Osteocyte (in vitro differentiated cells): ENCODE data around the gene ADAMTS2. TPM values are rescaled to one million over a fixed set of nuclear protein-coding genes. Genes with fewer than 3 reads are reported as not detected.

Experiments used
- DNase-seq: peaks from one replicate; pipeline ENCODE4 v3.0.0; 2021; ENCODE audit warnings: mixed read lengths; ENCODE audit not compliant: unreplicated experiment; ENCODE audit errors: extremely low spot score
- H3K27ac Mint-ChIP-seq: one replicate; pipeline ENCODE4 v1.8.0; 2021; ENCODE audit warnings: mild to moderate bottlenecking, mixed read lengths; ENCODE audit not compliant: unreplicated experiment
- H3K27me3 Mint-ChIP-seq: one replicate; pipeline ENCODE4 v1.8.0; 2021; ENCODE audit warnings: mixed read lengths; ENCODE audit not compliant: unreplicated experiment
- H3K36me3 Mint-ChIP-seq: one replicate; pipeline ENCODE4 v1.8.0; 2021; ENCODE audit warnings: mixed read lengths; ENCODE audit not compliant: unreplicated experiment
- H3K4me1 Mint-ChIP-seq: one replicate; pipeline ENCODE4 v1.8.0; 2021; ENCODE audit warnings: mixed read lengths; ENCODE audit not compliant: unreplicated experiment
- H3K4me3 Mint-ChIP-seq: one replicate; pipeline ENCODE4 v1.8.0; 2021; ENCODE audit warnings: mild to moderate bottlenecking, moderate library complexity, mixed read lengths; ENCODE audit not compliant: unreplicated experiment
- H3K9me3 Mint-ChIP-seq: one replicate; pipeline ENCODE4 v1.8.0; 2021; ENCODE audit warnings: mixed read lengths; ENCODE audit not compliant: unreplicated experiment
- CTCF ChIP-seq: fragments of 200-600 bp; sonication (generic); IDR thresholded peaks from 2 replicates; pipeline ENCODE4 v1.5.0; 2021; ENCODE audit warnings: antibody characterized with exemption, mild to moderate bottlenecking, moderate library complexity
- total RNA-seq: library from RNA; stranded (reverse); gene quantifications from 2 replicates; pipeline ENCODE4 v1.2.1, GENCODE V29; 2021

The ADAMTS2 gene
- total RNA-seq, 1 donor from 2014 or later, result 12.2 TPM

- Mint-ChIP-seq H3K9me3 (peaks cover 20% of the 10 kb centered on the region), H3K27ac (no peak overlapping the region), H3K27me3 (no peaks in the 10 kb centered on the region), H3K36me3 (peaks cover 3% of the 10 kb centered on the region), H3K4me1 (no peaks in the 10 kb centered on the region), H3K4me3 (no peak overlapping the region)
- DNase-seq, result no peak
- TF ChIP-seq CTCF, result no peak
Measured at GRCh38 chr5:179154991-179155955, 190.0 kb downstream of the ADAMTS2 start.

GRCh38 chr5:179154346-179154990 is 190.8 kb downstream of the ADAMTS2 start:
- H3K27ac Mint-ChIP-seq, result no peak overlapping the region
- no peaks in the 10 kb centered on the region for H3K27me3 Mint-ChIP-seq
- H3K4me3 Mint-ChIP-seq, result no peak overlapping the region
- no peak for TF ChIP-seq CTCF
- peaks cover 3% of the 10 kb centered on the region for H3K36me3 Mint-ChIP-seq
- H3K9me3 Mint-ChIP-seq, result peaks cover 13% of the 10 kb centered on the region
- no peak for DNase-seq
- no peaks in the 10 kb centered on the region for H3K4me1 Mint-ChIP-seq

- DNase-seq, result no peak
- TF ChIP-seq CTCF, result no peak
- H3K36me3 Mint-ChIP-seq, result peaks cover 3% of the 10 kb centered on the region
- no peaks in the 10 kb centered on the region for H3K27me3 Mint-ChIP-seq
- H3K4me3 Mint-ChIP-seq, result no peak overlapping the region
- H3K4me1 Mint-ChIP-seq, result no peaks in the 10 kb centered on the region
- H3K27ac Mint-ChIP-seq, result no peak overlapping the region
- H3K9me3 Mint-ChIP-seq, result peaks cover 12% of the 10 kb centered on the region
Measured at GRCh38 chr5:179153921-179154345, 191.3 kb downstream of the ADAMTS2 start.

- Mint-ChIP-seq H3K27ac (no peak overlapping the region), H3K4me1 (no peaks in the 10 kb centered on the region), H3K4me3 (no peak overlapping the region), H3K27me3 (no peaks in the 10 kb centered on the region), H3K36me3 (peaks cover 3% of the 10 kb centered on the region), H3K9me3 (peaks cover 9% of the 10 kb centered on the region)
- no peak for DNase-seq
- no peak for TF ChIP-seq CTCF
Measured at GRCh38 chr5:179153341-179153901, 191.8 kb downstream of the ADAMTS2 start.

- H3K27me3 Mint-ChIP-seq, result no peaks in the 10 kb centered on the region
- peaks cover 4% of the 10 kb centered on the region for H3K36me3 Mint-ChIP-seq
- no peak for DNase-seq
- H3K9me3 Mint-ChIP-seq, result peaks cover 9% of the 10 kb centered on the region
- H3K27ac Mint-ChIP-seq, result no peak overlapping the region
- H3K4me1 Mint-ChIP-seq, result no peaks in the 10 kb centered on the region
- H3K4me3 Mint-ChIP-seq, result no peak overlapping the region
- no peak for TF ChIP-seq CTCF
Measured at GRCh38 chr5:179152941-179153340, 192.3 kb downstream of the ADAMTS2 start.
